Esophagus squamous epithelium (tissue), 4 donors: ENCODE results near the gene DST.

Experiments used
- POLR2A ChIP-seq, 4 donors: fragments of 450-650 bp; IDR thresholded peaks; one replicate each; pipeline ENCODE4 v1.6.1; 2017; ENCODE audit warnings: antibody characterized with exemption in 4 of 4, mild to moderate bottlenecking in 4 of 4, moderate library complexity in 3 of 4
- TF ChIP-seq, protein P1 (sequence below), 6 experiments: fragments of 450-650 bp in 4 of 6; fragments of 200-600 bp in 2 of 6; sonication (generic) in 2 of 6; IDR thresholded peaks; one replicate each; pipeline ENCODE4 v1.5.1; 2016 to 2019; ENCODE audit warnings: antibody characterized with exemption in 6 of 6, mild to moderate bottlenecking in 4 of 6, moderate library complexity in 4 of 6

DNA sequence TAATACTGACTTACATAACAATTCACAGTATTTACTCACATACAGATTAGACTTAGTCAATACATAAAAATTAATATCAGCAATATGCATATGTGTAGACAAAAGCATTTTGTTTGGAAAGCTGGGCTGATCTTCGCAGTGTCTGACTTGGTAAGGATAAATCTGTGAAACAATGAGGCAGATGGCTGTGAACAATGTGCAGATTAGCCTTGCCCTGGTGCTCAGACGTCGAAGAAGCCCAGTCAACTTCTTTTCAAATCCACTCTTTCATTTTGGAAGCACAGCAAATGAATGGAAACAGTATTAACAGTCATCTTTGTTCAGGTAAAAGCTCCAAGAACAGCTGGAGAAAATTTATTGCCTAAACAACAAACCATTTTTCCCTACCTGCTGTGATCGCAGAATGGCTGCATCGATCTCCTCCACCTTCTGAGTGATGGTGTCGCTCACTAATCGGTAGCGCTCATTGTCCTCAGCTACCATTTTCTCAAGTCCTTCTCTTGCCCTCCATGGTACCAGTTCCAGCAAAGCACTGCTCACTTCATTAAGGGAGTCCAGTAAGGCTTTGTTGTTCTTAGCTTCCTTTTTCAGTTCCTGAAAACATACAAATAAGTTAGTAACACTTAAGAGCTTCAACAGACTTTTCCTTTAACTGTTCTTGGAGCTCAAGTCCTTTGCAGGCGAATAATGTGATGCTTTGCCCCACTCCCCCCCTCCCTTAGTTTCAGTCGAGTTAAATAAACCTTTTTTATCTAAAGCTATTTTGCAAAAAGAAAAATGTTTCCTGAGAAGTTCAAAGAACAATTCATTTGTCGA lies 116.5 kb downstream of the DST start:
- TF ChIP-seq, protein P1, sequence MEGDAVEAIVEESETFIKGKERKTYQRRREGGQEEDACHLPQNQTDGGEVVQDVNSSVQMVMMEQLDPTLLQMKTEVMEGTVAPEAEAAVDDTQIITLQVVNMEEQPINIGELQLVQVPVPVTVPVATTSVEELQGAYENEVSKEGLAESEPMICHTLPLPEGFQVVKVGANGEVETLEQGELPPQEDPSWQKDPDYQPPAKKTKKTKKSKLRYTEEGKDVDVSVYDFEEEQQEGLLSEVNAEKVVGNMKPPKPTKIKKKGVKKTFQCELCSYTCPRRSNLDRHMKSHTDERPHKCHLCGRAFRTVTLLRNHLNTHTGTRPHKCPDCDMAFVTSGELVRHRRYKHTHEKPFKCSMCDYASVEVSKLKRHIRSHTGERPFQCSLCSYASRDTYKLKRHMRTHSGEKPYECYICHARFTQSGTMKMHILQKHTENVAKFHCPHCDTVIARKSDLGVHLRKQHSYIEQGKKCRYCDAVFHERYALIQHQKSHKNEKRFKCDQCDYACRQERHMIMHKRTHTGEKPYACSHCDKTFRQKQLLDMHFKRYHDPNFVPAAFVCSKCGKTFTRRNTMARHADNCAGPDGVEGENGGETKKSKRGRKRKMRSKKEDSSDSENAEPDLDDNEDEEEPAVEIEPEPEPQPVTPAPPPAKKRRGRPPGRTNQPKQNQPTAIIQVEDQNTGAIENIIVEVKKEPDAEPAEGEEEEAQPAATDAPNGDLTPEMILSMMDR (IDR thresholded peaks at IDR 0.05): no peak
- no peak for TF ChIP-seq POLR2A (IDR thresholded peaks at IDR 0.05)
